NCI-H1092 (cell line): ENCODE results near the gene NTSR2.

ENCODE experiments used
- DNase-seq: peaks from one replicate; lab custom pipeline; 2025; lab: John Stamatoyannopoulos, UW

Gene NTSR2, protein sequence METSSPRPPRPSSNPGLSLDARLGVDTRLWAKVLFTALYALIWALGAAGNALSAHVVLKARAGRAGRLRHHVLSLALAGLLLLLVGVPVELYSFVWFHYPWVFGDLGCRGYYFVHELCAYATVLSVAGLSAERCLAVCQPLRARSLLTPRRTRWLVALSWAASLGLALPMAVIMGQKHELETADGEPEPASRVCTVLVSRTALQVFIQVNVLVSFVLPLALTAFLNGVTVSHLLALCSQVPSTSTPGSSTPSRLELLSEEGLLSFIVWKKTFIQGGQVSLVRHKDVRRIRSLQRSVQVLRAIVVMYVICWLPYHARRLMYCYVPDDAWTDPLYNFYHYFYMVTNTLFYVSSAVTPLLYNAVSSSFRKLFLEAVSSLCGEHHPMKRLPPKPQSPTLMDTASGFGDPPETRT

DNA sequence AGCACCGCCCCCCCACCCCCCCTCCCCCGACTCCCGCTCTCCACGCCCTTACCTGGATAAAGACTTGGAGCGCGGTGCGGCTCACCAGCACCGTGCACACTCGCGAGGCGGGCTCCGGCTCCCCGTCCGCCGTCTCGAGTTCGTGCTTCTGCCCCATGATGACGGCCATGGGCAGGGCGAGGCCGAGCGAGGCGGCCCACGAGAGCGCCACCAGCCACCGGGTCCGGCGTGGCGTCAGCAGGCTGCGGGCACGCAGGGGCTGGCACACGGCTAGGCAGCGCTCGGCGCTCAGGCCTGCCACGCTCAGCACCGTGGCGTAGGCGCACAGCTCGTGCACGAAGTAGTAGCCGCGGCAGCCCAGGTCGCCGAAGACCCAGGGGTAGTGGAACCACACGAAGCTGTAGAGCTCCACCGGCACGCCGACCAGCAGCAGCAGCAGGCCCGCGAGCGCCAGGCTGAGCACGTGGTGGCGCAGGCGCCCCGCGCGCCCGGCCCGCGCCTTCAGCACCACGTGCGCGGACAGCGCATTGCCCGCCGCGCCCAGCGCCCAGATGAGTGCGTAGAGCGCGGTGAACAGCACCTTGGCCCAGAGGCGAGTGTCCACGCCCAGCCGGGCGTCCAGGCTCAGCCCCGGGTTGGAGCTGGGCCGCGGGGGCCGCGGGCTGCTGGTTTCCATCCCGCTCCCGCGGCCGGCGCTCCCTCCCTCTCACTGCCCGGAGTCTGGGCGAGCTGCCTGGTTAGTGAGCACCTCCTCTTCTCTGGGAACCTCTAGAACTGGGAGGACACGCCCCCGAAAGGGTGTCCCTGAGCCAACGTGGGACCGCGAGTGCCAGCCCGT lies at the start of gene NTSR2:
Gene NTSR2, minus strand, starts transcription at position 742 of the 838 bp plus-strand sequence. Its CDS starts 66 bp downstream, at position 676.
- no peak for DNase-seq

DNA sequence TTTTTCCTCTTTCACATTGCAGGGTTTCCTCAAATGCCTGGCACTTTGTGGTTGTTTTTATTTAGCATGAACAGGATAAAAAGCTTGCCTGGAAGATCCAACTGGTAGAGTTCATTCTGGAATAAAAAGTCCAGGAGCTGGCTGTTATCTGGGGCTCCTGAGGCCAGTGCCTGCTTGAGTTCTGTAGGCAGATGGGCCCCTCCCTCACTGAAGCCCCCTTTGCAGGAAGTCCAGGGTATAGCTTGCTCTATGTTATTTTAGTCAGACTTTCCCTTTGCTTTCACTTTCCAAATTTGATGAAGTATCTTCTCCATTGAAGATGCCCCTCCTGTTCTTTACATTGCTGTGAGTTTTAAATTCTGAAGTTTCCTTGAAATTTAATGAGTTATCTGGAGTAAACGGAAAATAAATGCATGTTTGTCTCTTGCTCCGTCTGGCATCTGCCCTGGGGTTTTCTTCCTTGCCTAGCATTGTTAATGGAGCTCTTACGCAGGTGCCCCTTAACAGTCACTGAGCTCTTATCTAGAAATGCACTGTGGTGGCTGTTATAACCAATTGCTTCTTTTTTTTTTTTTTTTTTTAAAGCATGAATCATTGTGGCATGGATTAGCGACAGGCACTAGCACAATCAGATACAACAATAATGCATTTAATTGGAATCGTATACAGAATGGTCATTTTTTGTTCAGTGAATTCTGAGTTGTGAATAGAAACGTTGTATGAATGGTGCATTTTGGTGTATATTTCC lies 49.4 kb upstream of the NTSR2 start:
- DNase-seq = no peak

DNA sequence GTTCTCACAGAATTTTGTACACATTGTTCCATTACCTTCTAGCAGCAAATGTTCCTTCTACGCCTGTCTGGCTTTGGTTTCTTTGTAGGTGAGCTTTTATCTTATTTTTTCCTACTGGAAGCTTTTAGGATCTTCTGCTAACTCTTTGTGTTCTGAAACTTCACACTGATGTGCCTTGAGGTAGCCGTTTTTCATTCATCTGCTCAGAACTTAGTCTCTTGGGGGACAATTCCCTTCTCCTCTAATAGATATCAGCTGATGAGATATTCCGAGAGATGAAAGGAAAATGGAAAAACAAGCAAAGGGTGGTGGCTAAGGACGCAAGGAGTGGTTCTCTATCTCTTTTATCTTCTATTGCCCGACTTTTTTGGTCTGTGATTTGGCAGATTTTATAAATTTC lies 48.6 kb upstream of the NTSR2 start:
- no peak for DNase-seq

DNA sequence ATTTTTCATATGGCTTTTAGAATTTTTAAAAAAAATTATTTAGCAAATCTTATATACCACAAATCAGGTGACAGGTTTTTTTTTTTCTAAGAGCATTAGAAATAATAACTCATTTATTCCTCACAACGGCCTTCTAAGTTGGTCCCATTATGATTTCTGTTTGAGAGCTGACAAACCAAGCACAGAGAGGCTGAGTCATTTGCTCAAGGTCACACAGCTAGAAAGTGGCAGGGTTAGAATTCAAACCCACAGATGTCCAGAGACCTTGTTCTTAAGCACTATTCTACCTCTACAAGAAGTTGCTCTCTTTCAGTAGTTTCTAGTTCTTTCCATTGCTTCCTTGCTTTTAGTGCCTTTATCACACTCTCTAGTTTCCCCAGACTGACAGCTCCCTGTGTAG lies 47.6 kb upstream of the NTSR2 start:
- DNase-seq = no peak

DNA sequence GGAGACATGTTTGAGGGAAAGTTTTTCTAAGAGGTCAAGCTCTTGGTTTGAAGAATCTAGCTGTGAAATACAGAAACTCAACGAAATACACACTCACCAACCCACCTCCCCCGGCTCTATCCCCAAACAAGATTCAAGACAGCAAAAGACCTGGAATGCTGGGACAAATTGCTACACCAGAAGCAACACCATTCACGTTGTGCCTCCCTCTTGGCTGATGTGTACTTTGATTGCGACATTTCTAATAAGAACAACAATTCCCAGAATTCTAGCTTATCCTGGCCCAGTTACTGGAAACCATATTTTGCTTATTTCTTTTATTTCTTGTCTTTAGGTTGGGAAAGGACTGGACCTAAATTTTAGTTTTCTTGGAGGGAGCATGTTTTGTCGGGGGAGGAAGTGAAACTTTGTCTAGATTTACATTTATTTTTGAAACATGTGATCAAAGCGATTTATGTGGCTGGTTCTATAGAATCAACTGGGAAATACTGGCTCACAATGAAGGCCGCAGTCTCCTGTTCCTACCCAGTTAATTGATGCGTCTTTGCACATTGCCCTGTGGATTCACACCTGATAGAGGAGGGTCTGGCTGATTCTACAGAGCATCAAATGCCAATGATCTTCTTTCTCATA lies 46.8 kb upstream of the NTSR2 start:
- DNase-seq = no peak

DNA sequence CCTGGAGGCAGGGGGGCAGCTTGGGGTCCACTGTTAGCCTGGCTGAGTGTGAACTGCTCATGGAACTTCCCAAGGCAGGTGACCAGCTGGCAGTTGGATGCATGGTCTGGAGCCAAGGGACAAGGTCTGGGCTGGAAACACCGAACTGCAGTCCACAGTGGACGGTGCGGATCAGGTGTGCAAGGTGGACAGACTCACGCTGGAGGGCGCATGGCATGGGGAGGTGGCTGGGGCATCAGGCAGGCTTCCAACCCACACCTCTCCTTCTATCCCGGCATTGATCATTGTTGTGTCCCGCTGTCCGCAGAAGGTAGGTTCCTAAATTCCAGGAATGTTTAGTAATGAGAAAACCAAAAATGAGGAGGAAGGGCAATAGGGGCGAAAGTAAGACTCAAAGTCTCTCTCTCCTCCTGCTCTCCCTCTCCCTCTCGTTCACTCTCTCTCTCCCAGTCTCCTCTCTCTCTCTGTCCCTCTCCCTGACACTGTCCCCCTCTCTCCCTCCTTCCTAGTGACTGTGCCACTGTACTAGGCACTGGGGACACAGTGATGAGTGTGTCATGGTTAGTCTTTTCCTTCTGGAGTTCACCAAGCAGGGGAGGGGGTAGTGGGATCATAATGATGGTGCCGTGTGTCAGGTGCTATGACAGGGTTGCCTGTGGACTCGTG lies 46.1 kb upstream of the NTSR2 start:
- no peak for DNase-seq

DNA sequence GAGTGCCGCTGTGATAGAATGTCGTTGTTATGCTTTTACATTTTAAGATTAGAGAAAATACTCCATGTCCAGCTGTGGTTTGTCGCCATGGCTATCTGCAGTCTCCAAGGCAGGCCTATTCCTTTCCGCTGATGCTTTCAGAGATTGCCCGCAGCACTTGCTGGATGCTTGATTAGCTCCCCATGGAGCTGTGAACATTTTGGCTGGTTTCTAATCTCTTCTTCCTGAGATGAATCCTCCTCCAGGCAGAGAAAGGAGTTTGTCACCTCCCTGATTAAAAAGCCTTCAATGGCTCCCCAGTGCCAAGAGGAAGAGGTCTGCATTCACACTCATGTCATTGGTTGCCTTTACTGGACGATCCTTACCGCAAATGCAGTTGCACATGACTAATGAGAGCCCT lies 43.8 kb upstream of the NTSR2 start:
- DNase-seq = no peak

DNA sequence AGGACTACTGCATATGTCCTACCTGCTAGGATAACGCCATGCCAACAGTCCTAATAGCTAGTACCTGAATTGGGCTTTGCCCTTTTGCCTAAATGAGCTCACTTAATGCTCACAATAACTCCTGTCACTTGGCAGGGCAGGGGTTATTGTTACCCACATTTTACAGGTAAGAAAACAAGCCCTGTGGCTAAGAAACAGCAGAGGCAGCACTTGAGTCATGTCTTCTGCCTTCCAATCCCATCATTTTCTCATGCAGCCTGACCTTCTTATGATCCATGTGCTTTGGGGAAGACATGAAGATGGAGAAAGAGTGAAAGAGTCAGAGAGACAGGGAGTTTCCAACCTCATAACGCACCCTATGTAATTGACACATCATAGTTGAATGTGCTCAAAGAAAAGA lies 42.9 kb upstream of the NTSR2 start:
- no peak for DNase-seq

DNA sequence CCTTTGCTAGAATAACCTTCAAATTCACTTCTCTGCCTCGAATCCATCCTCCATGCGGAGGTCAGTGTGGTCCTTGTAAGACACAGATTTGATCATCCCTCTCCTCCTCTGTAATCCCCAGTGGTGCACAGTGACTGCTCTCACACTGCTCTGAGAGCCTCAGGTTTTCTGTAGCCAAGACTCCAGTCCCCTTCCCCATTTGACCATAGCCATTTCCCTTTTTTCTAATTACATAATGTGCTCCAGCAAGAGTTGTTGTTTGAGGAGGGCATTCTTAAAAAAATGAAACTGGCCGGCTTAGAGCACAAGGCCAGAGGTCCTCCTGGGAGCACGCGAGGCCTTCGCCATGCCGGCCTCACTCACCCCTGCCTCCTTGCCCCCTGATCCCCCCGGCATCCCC lies 41.8 kb upstream of the NTSR2 start:
- DNase-seq = no peak

DNA sequence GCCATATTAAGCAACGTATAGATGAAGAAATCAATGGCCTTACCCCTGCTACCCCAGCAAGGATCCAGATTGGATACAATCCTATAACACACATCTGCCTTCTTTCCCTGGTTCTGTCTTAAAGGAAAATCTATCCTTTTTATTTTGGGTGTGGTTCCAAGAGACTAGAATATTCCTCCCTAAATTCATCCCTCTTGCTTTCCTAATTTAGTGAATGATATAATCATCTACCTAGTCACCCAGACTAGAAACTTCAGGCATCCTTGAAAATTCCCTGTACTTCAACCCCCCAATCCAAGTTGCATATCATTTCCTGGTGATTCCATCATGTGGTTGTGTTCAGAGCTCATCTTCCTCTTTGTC lies 41.3 kb upstream of the NTSR2 start:
- DNase-seq = no peak

DNA sequence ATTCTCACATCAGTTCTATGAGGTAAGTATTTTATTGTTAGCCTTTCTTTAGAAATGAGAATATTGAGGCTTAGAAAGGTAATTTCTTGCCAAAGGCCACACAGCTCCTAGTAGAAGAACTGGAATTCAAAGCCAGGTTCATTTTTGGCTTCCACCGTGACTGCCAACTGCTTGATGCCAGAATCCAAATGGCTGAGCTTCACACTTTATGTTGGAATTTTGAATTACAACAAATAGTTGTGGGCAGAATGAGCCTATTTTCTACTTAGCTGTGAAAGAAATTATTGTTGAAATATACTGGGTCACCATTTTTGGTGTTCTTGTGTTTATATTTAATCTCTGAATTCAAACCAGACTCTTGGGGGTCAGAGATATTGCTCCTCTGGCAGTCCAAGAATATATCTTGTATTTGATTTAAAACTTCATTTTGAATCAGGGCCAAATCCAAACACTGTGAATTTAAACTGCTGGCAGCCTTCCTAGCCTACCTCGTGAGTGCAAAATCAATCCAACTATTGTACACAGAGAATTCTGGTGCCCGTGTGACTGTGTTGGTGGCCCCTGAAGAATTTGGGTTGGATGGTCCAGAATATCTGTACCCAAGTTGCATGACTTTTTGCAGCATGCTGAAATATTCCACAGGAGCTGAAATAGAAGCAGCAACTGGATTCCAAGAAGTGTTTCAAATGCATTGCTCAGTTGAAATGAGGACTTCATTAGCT lies 40.8 kb upstream of the NTSR2 start:
- DNase-seq = no peak

DNA sequence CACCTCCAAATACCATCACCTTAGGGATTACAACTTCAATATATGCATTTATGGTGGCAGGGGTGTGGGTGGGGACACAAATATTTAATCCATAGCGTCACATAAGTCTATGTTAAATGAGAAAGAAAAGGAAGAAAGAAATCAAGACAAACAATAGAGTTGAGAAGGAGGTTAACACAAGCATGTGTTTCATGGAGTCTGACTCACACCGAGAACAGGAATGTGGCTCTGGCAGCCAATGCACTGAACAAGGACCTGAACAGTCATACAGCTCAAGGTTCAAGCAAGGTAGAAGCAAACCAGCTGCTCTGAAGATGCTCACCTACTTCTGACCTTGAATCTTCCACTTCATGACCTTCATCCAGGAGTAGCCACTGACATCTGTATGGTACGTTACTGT lies 40.2 kb upstream of the NTSR2 start:
- no peak for DNase-seq

DNA sequence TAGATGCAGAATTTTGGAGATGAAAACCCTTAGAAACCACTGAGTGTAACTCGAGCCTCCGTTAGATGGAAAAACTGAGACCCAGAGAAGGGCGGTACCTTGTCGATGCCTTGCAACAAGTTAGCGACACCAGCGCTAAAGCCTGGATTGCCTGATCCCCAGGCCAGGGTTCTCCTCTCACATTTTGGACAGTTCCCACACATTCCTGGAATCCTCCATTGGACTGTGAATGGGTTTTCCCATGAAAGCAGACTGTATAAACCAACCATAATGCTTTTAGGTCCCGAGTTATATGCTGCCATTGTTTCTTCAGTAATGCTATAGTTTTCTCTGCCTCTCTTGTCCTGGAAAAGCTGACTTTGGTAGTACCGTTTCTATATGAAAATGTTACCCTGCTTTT lies 39.3 kb upstream of the NTSR2 start:
- no peak for DNase-seq

DNA sequence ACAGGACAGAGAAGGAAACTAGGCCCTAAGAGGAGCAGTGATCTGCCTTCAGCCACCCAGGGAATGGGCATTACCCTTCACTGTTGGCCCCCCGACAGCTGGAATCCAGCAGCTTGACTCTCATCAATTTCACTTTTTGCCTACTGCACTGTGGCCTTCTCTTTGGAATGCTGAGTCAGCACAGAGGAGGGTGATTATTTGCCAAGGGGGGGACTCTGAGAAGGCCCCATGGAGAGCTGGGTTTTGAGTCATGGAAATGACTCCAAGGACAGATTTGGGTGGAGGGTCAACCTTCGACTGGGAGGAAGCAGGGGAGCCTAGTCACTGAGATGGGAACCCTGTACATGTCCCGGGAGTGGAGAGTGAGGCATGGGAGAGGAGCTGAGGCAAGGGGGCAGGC lies 38.1 kb upstream of the NTSR2 start:
- no peak for DNase-seq

DNA sequence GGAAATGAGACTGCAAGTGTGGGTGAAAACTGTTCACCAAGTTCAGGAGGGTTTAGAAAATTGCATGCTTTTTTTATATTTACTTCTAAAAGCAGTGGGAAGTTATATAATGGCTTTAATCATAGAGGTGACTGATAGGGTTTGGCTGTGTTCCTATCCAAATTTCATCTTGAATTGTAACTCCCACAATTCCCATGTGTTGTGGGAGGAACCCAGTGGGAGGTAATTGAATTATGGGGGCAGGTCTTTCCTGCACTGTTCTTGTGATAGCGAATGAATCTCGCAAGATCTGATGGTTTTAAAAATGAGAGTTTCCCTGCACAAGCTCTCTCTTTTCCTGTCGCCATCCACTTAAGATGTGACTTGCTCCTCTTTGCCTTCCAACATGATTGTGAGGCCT lies 35.7 kb upstream of the NTSR2 start:
- no peak for DNase-seq

DNA sequence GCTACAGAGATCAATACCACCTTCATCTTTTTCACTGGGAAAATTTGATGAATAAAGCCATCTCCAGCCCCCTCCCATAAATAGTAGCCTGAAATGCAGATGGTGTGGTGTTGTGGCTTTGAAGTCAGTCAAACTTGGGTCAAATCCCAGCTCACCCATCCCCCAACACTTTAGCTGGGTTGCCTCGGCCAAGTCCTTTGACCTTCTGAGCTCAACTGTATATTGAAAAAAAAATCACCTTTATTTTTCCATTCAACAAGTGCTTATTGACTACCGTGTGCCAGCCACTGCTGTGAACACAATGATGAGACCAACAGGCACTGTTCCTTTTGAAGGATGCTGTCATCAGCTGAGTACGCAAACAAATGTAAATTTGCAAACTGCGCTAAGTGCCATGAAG lies 35.1 kb upstream of the NTSR2 start:
- peak; percentile 20 for DNase-seq

DNA sequence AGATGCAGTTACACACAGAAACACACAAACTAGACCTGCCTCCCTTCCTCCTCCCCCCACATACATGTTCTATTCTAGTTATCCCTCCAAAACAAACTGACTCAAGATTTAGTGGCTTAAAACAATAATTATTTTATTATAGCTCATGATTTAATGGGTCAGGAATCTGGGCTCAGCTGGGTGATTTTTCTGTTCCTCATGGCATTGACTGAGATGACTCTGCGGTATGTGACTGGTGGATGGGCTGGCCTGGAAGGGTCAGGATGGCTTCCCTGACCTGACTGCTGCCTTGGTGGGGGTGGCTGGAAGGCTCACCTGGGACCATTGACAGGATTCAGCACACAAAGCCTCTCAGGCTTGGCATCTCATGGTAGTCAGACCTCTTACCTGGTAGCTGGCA lies 33.7 kb upstream of the NTSR2 start:
- no peak for DNase-seq

DNA sequence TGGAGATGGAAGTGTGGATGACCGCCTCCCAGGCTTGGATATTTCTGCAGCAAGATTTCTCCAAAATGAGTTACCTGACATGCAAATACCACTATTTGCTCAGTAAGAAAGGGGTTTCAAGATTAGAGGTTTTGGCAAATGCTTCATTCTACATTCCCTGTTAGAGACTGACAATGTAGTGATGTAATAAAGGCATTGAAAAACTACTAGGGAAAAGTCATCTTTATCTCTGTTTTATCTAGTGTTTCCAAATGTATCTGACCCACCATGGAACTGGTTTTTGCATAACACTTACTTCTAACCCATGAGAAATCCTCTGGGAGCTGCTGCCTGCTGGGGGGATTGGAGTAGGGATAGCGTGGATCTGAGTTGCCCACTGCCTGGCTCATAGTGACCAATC lies 33.0 kb upstream of the NTSR2 start:
- DNase-seq = no peak

DNA sequence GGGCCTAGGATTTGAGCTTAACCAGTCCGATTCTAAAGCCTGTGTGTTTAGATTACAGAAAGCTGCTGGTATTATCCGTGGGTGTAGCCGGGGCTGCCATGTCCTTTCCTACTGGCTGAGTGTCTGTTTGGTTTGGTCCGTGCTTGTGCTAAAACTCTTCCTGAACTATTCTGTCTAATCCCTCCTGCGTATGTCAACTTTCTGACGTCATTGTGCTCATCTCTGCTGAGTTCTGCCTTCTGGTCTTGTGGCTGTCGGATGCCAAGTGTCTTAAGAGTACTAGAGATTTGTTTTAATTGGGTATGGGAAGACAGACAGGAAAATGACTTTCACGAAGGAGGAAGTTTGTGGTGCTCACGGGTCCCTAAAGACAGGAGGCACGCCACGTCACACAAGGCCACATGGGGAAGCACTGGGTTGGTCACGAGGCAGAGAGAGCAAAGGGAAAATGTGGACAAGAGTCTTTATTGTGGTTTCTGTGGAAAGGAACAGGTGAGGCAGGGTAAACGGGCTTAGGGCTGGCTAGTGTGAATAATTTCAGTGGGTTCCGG lies 31.8 kb upstream of the NTSR2 start:
- no peak for DNase-seq

DNA sequence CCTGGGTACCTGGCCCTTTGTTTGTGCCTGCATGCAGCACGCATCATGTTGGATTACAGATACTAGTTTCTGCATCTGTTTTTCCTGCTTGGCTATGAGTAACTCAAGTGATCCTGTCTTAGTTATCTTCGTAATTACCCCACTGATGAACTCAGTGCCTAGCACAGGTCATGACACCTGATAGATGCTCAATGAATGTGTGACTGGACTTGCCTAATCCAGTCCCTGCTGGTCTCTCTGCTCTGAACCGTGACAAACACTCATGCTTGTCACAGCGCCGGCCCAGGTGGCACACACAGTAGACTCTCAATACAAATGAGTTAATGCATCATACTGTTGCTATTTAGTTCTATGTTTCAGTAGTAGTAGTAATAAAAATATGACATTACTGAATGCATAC lies 31.2 kb upstream of the NTSR2 start:
- DNase-seq = no peak
